Muscle layer of colon (tissue), 2 donors: Measurements from ENCODE around the gene SLC24A5.

ENCODE experiments used
- H3K27ac ChIP-seq: one replicate; pipeline ENCODE4 v1.7.0; 2013; ENCODE audit warnings: low read depth, mild to moderate bottlenecking, low read length, moderate library complexity
- H3K27me3 ChIP-seq, 2 donors: one replicate each; pipeline ENCODE4 v1.7.0; 2013; ENCODE audit warnings: low read length in 2 of 2, mild to moderate bottlenecking in 2 of 2; ENCODE audit not compliant: insufficient read depth in 2 of 2, control insufficient read depth in 1 of 2
- H3K36me3 ChIP-seq: one replicate; pipeline ENCODE4 v1.7.0; 2013; ENCODE audit warnings: mild to moderate bottlenecking, low read length; ENCODE audit not compliant: insufficient read depth
- H3K4me1 ChIP-seq: one replicate; pipeline ENCODE4 v1.7.0; 2013; ENCODE audit warnings: mild to moderate bottlenecking, low read length; ENCODE audit not compliant: insufficient read depth
- H3K4me3 ChIP-seq, 2 donors: one replicate each; pipeline ENCODE4 v1.7.0; 2013; ENCODE audit warnings: low read length in 2 of 2, low read depth in 1 of 2, mild to moderate bottlenecking in 1 of 2, moderate library complexity in 1 of 2
- H3K9ac ChIP-seq: one replicate; pipeline ENCODE4 v1.7.0; 2013; ENCODE audit warnings: low read length
- H3K9me3 ChIP-seq: one replicate; pipeline ENCODE4 v1.7.0; 2013; ENCODE audit warnings: mild to moderate bottlenecking, low read length
- donor health status: abdominal sarcoma.
- donor health status: Adenocarcinoma of cecum.

The SLC24A5 gene

DNA sequence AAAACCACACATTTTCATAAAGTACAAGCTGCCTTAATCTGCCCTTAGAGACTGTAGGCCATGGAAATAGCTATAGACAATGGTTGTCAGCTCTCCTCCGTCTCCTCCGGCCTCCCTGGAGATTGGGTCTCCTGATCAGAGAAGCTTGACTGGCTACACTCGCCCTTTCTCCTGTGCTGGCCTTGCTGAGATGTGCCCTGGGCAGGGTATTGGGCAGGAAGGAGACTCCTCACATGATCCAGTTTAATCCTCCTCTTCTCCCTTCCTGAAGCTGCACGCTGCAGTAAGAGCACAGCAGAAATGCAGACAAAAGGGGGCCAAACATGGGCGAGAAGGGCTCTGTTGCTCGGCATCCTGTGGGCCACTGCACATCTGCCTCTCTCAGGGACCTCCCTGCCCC, at the start of gene SLC24A5:
Gene SLC24A5, plus strand, starts transcription at position 246 of the 400 bp plus-strand sequence. Its CDS starts 55 bp downstream, at position 301.
- no peaks in the 10 kb centered on the region for H3K4me1 ChIP-seq
- no peak within 1 kb of the TSS for H3K4me3 ChIP-seq
- H3K27me3 ChIP-seq, result no peaks in the 10 kb centered on the region
- H3K9ac ChIP-seq, result no peak within 1 kb of the TSS
- no peaks in the 10 kb centered on the region for H3K36me3 ChIP-seq
- H3K27ac ChIP-seq, result no peak within 1 kb of the TSS
- H3K9me3 ChIP-seq, result no peaks in the 10 kb centered on the region

GRCh38 chr15:48072941-48073340, 47.8 kb upstream of the SLC24A5 start:
- H3K9me3 ChIP-seq, result no peaks in the 10 kb centered on the region
- H3K27ac ChIP-seq, result no peak overlapping the region
- H3K36me3 ChIP-seq, result no peaks in the 10 kb centered on the region
- H3K4me3 ChIP-seq, result no peak overlapping the region
- no peaks in the 10 kb centered on the region for H3K4me1 ChIP-seq
- no peaks in the 10 kb centered on the region for H3K27me3 ChIP-seq
- H3K9ac ChIP-seq, result no peak overlapping the region

DNA sequence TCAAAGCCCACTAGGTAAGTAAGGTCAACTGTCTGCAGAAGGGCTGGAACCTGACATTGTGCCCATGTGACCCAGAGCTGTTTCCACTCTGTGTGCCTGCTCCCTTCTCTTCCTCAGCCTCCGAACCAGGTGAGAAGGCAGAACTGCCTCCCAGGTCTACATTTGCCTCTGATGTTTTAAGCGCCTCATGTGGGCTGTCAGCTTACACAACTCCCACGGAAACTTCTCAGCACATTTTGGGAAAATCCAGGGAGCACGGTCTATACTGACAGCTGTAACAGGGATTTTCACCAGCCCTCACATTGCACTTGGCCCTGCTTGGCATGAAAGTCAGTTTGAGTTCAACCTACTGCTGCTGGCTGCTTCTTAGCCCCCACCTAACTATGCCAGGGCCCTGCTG, 46.9 kb upstream of the SLC24A5 start:
- Histone ChIP-seq H3K27ac (no peak overlapping the region), H3K9ac (no peak overlapping the region), H3K36me3 (no peaks in the 10 kb centered on the region), H3K4me3 (no peak overlapping the region), H3K27me3 (no peaks in the 10 kb centered on the region), H3K9me3 (no peaks in the 10 kb centered on the region), H3K4me1 (no peaks in the 10 kb centered on the region)

GRCh38 chr15:48076454-48076853, 44.3 kb upstream of the SLC24A5 start:
- H3K36me3 ChIP-seq, result no peaks in the 10 kb centered on the region
- H3K4me3 ChIP-seq, result no peak overlapping the region
- H3K9me3 ChIP-seq, result no peaks in the 10 kb centered on the region
- no peaks in the 10 kb centered on the region for H3K4me1 ChIP-seq
- no peaks in the 10 kb centered on the region for H3K27me3 ChIP-seq
- H3K9ac ChIP-seq, result no peak overlapping the region
- no peak overlapping the region for H3K27ac ChIP-seq

- no peak overlapping the region for H3K4me3 ChIP-seq
- no peak overlapping the region for H3K9ac ChIP-seq
- H3K36me3 ChIP-seq, result no peaks in the 10 kb centered on the region
- H3K4me1 ChIP-seq, result no peaks in the 10 kb centered on the region
- no peaks in the 10 kb centered on the region for H3K27me3 ChIP-seq
- H3K27ac ChIP-seq, result no peak overlapping the region
- no peaks in the 10 kb centered on the region for H3K9me3 ChIP-seq
These were observed 43.1 kb upstream of the SLC24A5 start for GRCh38 chr15:48077616-48078184.

DNA sequence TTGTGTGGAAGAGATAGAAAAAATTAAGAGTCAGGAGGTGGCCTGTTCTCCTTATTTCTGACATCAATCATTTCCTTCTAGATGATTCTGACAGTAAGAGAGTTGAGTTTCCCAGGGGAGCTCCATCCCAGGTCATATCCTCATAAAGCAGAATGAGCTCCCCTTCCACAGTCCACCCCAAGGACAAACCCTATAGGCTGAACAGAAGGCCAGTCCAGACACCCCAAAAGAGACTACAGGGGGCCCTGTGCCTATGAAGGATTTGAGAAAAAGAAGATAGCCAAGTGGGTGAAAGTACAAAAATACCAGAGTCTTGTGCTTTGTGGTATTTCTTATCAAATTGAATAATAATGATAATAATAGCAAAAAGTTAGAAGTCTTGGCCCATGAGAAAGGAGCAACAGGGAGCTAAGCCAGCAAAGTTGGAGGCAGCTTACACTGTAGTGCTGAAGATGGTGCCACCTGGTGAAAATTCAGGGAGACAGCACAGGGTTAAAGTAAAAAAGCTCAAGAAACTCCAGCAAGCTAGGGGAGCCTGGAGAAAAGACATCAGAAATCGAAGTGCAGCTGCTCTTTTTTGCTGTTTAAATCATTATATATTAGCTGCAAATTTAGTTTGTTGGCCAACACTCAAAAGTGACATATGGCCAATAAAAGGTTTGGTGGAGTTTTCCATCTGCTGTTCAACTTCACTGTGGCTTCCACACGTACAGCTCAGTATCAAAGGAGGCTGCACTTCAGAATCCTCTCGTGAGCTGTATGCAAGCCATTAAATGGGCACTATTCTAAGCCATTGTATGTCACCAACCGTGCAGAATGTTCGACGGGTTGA, 35.8 kb upstream of the SLC24A5 start:
- Histone ChIP-seq H3K4me1 (no peaks in the 10 kb centered on the region), H3K36me3 (no peaks in the 10 kb centered on the region), H3K4me3 (no peak overlapping the region), H3K27ac (no peak overlapping the region), H3K27me3 (no peaks in the 10 kb centered on the region), H3K9ac (no peak overlapping the region), H3K9me3 (no peaks in the 10 kb centered on the region)

- Histone ChIP-seq H3K27me3 (no peaks in the 10 kb centered on the region), H3K9me3 (no peaks in the 10 kb centered on the region), H3K27ac (no peak overlapping the region), H3K4me1 (no peaks in the 10 kb centered on the region), H3K4me3 (no peak overlapping the region), H3K9ac (no peak overlapping the region), H3K36me3 (no peaks in the 10 kb centered on the region)
These were observed 35.2 kb upstream of the SLC24A5 start for GRCh38 chr15:48085591-48085930.

- Histone ChIP-seq H3K9me3 (no peaks in the 10 kb centered on the region), H3K27me3 (no peaks in the 10 kb centered on the region), H3K4me3 (no peak overlapping the region), H3K9ac (no peak overlapping the region), H3K36me3 (no peaks in the 10 kb centered on the region), H3K27ac (no peak overlapping the region), H3K4me1 (no peaks in the 10 kb centered on the region)
These were observed 34.7 kb upstream of the SLC24A5 start for GRCh38 chr15:48086133-48086532.

GRCh38 chr15:48086576-48086975, 34.2 kb upstream of the SLC24A5 start:
- no peaks in the 10 kb centered on the region for H3K4me1 ChIP-seq
- no peaks in the 10 kb centered on the region for H3K27me3 ChIP-seq
- no peaks in the 10 kb centered on the region for H3K9me3 ChIP-seq
- H3K27ac ChIP-seq, result no peak overlapping the region
- H3K4me3 ChIP-seq, result no peak overlapping the region
- H3K9ac ChIP-seq, result no peak overlapping the region
- H3K36me3 ChIP-seq, result no peaks in the 10 kb centered on the region

DNA sequence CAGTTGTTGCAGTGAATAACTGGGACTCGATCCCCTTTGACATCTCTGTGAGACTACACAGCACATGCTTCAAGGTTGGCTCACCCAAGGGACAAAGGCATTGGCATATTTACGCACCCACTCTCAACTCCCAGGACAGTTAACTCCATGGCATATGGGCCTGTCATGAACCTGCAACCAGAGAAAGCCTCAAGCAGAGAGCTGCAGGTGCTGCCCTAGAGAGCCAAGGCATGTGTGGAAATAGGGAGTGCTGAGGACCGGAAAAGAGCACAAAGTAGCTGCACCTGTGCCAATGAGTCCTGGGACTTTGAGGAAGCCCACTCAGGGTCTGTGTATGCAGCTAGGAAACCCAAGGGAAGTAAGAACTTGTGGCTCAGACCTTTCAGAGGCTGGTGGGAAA, 32.9 kb upstream of the SLC24A5 start:
- no peaks in the 10 kb centered on the region for H3K27me3 ChIP-seq
- H3K9ac ChIP-seq, result no peak overlapping the region
- H3K36me3 ChIP-seq, result no peaks in the 10 kb centered on the region
- no peaks in the 10 kb centered on the region for H3K9me3 ChIP-seq
- no peak overlapping the region for H3K4me3 ChIP-seq
- H3K27ac ChIP-seq, result no peak overlapping the region
- H3K4me1 ChIP-seq, result no peaks in the 10 kb centered on the region

GRCh38 chr15:48089702-48090101, 31.1 kb upstream of the SLC24A5 start:
- no peaks in the 10 kb centered on the region for H3K9me3 ChIP-seq
- H3K27me3 ChIP-seq, result no peaks in the 10 kb centered on the region
- no peak overlapping the region for H3K27ac ChIP-seq
- no peak overlapping the region for H3K9ac ChIP-seq
- H3K4me1 ChIP-seq, result no peaks in the 10 kb centered on the region
- H3K36me3 ChIP-seq, result no peaks in the 10 kb centered on the region
- no peak overlapping the region for H3K4me3 ChIP-seq

DNA sequence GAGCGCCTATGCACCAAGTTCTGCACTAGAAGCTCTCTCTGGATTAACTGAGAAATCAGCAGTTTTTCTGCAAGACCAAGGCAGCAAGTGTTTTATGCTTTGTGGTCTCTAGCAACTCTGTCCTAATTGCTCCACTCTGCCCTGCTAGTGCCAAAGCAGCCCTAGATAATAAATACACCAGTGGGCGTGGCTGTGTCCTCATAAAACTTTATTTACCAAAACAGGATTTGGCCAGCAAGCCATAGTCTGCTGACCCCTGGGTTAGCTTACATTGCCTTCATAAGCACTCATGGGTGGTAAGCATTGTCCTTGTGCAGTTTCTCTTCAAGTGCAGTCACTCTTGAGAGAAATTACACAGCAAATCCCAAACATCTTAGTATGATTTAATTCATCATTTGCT, 30.7 kb upstream of the SLC24A5 start:
- Histone ChIP-seq H3K9ac (no peak overlapping the region), H3K4me3 (no peak overlapping the region), H3K27ac (no peak overlapping the region), H3K27me3 (no peaks in the 10 kb centered on the region), H3K4me1 (no peaks in the 10 kb centered on the region), H3K9me3 (no peaks in the 10 kb centered on the region), H3K36me3 (no peaks in the 10 kb centered on the region)
